ENCODE results near the gene MAPK8IP2. TPM values are rescaled to one million over a fixed set of nuclear protein-coding genes. Genes with fewer than 3 reads are reported as not detected.
A peak's percentile ranks its signal among the peaks of the same experiment; 100 is the strongest.

MAPK8IP2 gene
- total and polyA plus RNA-seq, 2 of the 13 experiments (the other 11 are each of a cell fraction or from before 2014, with no cell fraction given) = 1.3 to 2.6 TPM

- TF ChIP-seq PATZ1 (CRISPR knock-in tag; IDR thresholded peaks at IDR 0.05) (no peak), MTERF4 (CRISPR knock-in tag; IDR thresholded peaks at IDR 0.05) (no peak), ZEB1 (IDR thresholded peaks at IDR 0.05; ENCODE audit: insufficient replicate concordance, low read depth) (no peak), BHLHE40 (IDR thresholded peaks at IDR 0.05; ENCODE audit: low read length) (peak; percentile 41; the same call in 1 of the 2 replicates), GATAD2A (CRISPR knock-in tag; IDR thresholded peaks at IDR 0.05) (no peak), NFIC (IDR thresholded peaks at IDR 0.05; ENCODE audit: low read length) (no peak), YEATS4 (CRISPR knock-in tag; IDR thresholded peaks at IDR 0.05; ENCODE audit: borderline replicate concordance) (peak; percentile 26; the same call in 1 of the 2 replicates), RBM39 (IDR thresholded peaks at IDR 0.05; ENCODE audit: low read depth, low read length, poor library complexity, severe bottlenecking) (no peak), ARID5B (CRISPR knock-in tag; IDR thresholded peaks at IDR 0.05) (no peak), YY1 (IDR thresholded peaks at IDR 0.05; ENCODE audit: insufficient read depth, insufficient replicate concordance, low read depth, low read length) (peak; percentile 25), ZFP91 (CRISPR knock-in tag; IDR thresholded peaks at IDR 0.05; ENCODE audit: borderline replicate concordance) (peak; percentile 44), RARG (CRISPR knock-in tag; IDR thresholded peaks at IDR 0.05; ENCODE audit: low read depth) (no peak), ZNF792 (CRISPR knock-in tag; IDR thresholded peaks at IDR 0.05) (peak; percentile 34; the same call in 1 of the 2 replicates), ZSCAN22 (CRISPR knock-in tag; IDR thresholded peaks at IDR 0.05) (no peak), CSRNP1 (CRISPR knock-in tag; IDR thresholded peaks at IDR 0.05) (0 out of 2 replicates have a peak, but pooled peaks have one; percentile 46), MAZ (IDR thresholded peaks at IDR 0.05; ENCODE audit: borderline replicate concordance, low read depth, low read length) (no peak), MAZ (CRISPR knock-in tag; IDR thresholded peaks at IDR 0.05; ENCODE audit: low read depth) (0 out of 2 replicates have a peak, but pooled peaks have one; percentile 62), HOXA9 (CRISPR knock-in tag; IDR thresholded peaks at IDR 0.05; ENCODE audit: borderline replicate concordance) (no peak)
Observed at GRCh38 chr22:50622723-50623327, 22.2 kb downstream of the MAPK8IP2 start (continued).
